Ishikawa (cell line): ENCODE measurements around the gene GMDS.

Experiments used
- CREB1 ChIP-seq: IDR thresholded peaks from 2 replicates; pipeline ENCODE4 v1.6.1; 2012; ENCODE audit warnings: low read depth
- MAX ChIP-seq: IDR thresholded peaks from 2 replicates; pipeline ENCODE4 v1.6.1; 2012
- RAD21 ChIP-seq: IDR thresholded peaks from 2 replicates; pipeline ENCODE4 v1.6.1; 2012; ENCODE audit warnings: low read depth
- REST ChIP-seq: IDR thresholded peaks from 2 replicates; pipeline ENCODE4 v1.6.1; 2012; ENCODE audit warnings: low read depth, mild to moderate bottlenecking
- TAF1 ChIP-seq: IDR thresholded peaks from 2 replicates; pipeline ENCODE4 v1.6.1; 2012; ENCODE audit warnings: low read depth, mild to moderate bottlenecking
- TCF12 ChIP-seq: IDR thresholded peaks from 2 replicates; pipeline ENCODE4 v1.6.1; 2012; ENCODE audit warnings: low read depth
- TEAD4 ChIP-seq: IDR thresholded peaks from 2 replicates; pipeline ENCODE4 v1.6.1; 2012
- YY1 ChIP-seq: IDR thresholded peaks from 2 replicates; pipeline ENCODE4 v1.6.1; 2012; ENCODE audit warnings: low read depth

GRCh38 chr6:2103765-2104523 is 141.5 kb downstream of the GMDS start:
- no peak for TF ChIP-seq REST
- no peak for TF ChIP-seq CREB1
- TF ChIP-seq YY1: no peak
- TF ChIP-seq RAD21: peak; percentile 84
- no peak for TF ChIP-seq TEAD4
- TF ChIP-seq TCF12: no peak
- TF ChIP-seq TAF1: no peak
- no peak for TF ChIP-seq MAX
